B cell (primary cell): ENCODE measurements around the gene CDT1.

Source experiments
- EZH2 ChIP-seq: IDR thresholded peaks from 2 replicates; pipeline ENCODE4 v1.6.1; 2012; ENCODE audit warnings: borderline replicate concordance, low read depth, mild to moderate bottlenecking, moderate library complexity, low read length; ENCODE audit not compliant: insufficient read depth, poor library complexity, severe bottlenecking
- TF ChIP-seq, protein P1 (sequence below): fragments of 200-600 bp; IDR thresholded peaks from one replicate; pipeline ENCODE4 v1.8.0; 2022; ENCODE audit warnings: antibody characterized with exemption, mild to moderate bottlenecking

- TF ChIP-seq, protein P1, sequence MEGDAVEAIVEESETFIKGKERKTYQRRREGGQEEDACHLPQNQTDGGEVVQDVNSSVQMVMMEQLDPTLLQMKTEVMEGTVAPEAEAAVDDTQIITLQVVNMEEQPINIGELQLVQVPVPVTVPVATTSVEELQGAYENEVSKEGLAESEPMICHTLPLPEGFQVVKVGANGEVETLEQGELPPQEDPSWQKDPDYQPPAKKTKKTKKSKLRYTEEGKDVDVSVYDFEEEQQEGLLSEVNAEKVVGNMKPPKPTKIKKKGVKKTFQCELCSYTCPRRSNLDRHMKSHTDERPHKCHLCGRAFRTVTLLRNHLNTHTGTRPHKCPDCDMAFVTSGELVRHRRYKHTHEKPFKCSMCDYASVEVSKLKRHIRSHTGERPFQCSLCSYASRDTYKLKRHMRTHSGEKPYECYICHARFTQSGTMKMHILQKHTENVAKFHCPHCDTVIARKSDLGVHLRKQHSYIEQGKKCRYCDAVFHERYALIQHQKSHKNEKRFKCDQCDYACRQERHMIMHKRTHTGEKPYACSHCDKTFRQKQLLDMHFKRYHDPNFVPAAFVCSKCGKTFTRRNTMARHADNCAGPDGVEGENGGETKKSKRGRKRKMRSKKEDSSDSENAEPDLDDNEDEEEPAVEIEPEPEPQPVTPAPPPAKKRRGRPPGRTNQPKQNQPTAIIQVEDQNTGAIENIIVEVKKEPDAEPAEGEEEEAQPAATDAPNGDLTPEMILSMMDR: no peak
- TF ChIP-seq EZH2: no peak
Observed at GRCh38 chr16:88761143-88761534, 42.5 kb upstream of the CDT1 start.
